Right lobe of liver (tissue), 4 donors: ENCODE measurements around the gene PTGDR2.

Experiments
- POLR2A ChIP-seq: fragments of 450-650 bp; IDR thresholded peaks from one replicate; pipeline ENCODE4 v1.6.1; 2017; ENCODE audit warnings: antibody characterized with exemption, mild to moderate bottlenecking
- TF ChIP-seq, protein P1 (sequence below), 4 donors: fragments of 200-600 bp in 3 of 4; fragments of 450-650 bp in 1 of 4; IDR thresholded peaks; one replicate each; pipeline versions ENCODE4 v1.5.1 to v1.8.0; 2016 to 2022; ENCODE audit warnings: antibody characterized with exemption in 4 of 4, mild to moderate bottlenecking in 2 of 4
- donor health status: DM: no; HTN: no; CAD: no.
- donor health status: DM: no; HTN: no; CAD: no.
- donor health status: DM: no; HTN: yes; CAD: no.

DNA sequence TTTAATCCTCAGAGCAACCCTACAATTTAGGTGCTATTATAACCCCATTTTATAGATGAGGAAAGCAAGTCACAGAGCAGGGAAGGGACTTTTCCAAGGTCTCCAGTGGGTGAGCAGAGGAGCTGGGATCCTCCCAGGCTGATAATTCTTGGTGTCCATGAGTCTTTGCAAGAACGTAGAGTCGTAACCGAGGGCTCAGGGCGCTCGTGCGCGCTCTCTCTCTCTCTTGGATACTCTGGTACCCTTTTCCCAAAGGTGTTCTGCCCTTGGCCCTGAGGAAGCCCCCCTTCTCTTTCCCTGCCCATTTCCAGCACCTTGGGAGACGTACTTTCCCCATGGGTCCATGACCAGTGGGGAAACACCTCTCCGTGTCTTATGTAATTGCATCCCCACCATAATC lies 6.4 kb upstream of the PTGDR2 start:
- TF ChIP-seq, protein P1, sequence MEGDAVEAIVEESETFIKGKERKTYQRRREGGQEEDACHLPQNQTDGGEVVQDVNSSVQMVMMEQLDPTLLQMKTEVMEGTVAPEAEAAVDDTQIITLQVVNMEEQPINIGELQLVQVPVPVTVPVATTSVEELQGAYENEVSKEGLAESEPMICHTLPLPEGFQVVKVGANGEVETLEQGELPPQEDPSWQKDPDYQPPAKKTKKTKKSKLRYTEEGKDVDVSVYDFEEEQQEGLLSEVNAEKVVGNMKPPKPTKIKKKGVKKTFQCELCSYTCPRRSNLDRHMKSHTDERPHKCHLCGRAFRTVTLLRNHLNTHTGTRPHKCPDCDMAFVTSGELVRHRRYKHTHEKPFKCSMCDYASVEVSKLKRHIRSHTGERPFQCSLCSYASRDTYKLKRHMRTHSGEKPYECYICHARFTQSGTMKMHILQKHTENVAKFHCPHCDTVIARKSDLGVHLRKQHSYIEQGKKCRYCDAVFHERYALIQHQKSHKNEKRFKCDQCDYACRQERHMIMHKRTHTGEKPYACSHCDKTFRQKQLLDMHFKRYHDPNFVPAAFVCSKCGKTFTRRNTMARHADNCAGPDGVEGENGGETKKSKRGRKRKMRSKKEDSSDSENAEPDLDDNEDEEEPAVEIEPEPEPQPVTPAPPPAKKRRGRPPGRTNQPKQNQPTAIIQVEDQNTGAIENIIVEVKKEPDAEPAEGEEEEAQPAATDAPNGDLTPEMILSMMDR (IDR thresholded peaks at IDR 0.05): no peak
- TF ChIP-seq POLR2A: no peak
